HepG2 (cell line): ENCODE measurements around the gene SUPT6H. TPM values are rescaled to one million over a fixed set of nuclear protein-coding genes. Genes with fewer than 3 reads are reported as not detected.

Source experiments
- ARHGAP35 ChIP-seq: sonication (generic); formaldehyde crosslinking; IDR thresholded peaks from 2 replicates; pipeline ENCODE4 v1.9.0; 2022; ENCODE audit warnings: mild to moderate bottlenecking, inconsistent platforms, moderate library complexity, missing genetic modification reagents, borderline replicate concordance
- ATAD3A ChIP-seq: sonication (generic); formaldehyde crosslinking; IDR thresholded peaks from 2 replicates; pipeline ENCODE4 v1.4.0; 2020; ENCODE audit warnings: missing genetic modification reagents
- HNRNPLL ChIP-seq: fragments of 200-400 bp; formaldehyde crosslinking; IDR thresholded peaks from 2 replicates; pipeline ENCODE4 v1.6.1; 2017; ENCODE audit warnings: mild to moderate bottlenecking, low read depth, low read length; ENCODE audit not compliant: poor library complexity, severe bottlenecking
- HNRNPUL1 ChIP-seq: fragments of 200-400 bp; formaldehyde crosslinking; IDR thresholded peaks from 2 replicates; pipeline ENCODE4 v1.6.1; 2017; ENCODE audit warnings: low read depth, mild to moderate bottlenecking, low read length, moderate library complexity
- KLF16 ChIP-seq, 2 experiments: sonication (generic) in 1 of 2; formaldehyde crosslinking in 1 of 2; IDR thresholded peaks; 2 replicates each; pipeline versions ENCODE4 v1.6.1 to v1.8.0; 2016 to 2023; ENCODE audit warnings: missing genetic modification reagents in 2 of 2, missing compliant biosample characterization in 1 of 2
- MBD4 ChIP-seq: IDR thresholded peaks from 2 replicates; pipeline ENCODE4 v1.6.1; 2012; ENCODE audit warnings: low read length, inconsistent platforms, borderline replicate concordance
- MYC ChIP-seq: sonication (generic); formaldehyde crosslinking; IDR thresholded peaks from 2 replicates; pipeline ENCODE4 v1.9.0; 2021; ENCODE audit warnings: missing genetic modification reagents, borderline replicate concordance
- POLR2G ChIP-seq: fragments of 200-400 bp; formaldehyde crosslinking; IDR thresholded peaks from 2 replicates; pipeline ENCODE4 v1.6.1; 2018; ENCODE audit warnings: mild to moderate bottlenecking, low read depth, low read length, moderate library complexity
- SP1 ChIP-seq, 2 experiments: fragments of 450-650 bp in 1 of 2; sonication (generic) in 1 of 2; formaldehyde crosslinking in 1 of 2; IDR thresholded peaks; 2 replicates each; pipeline versions ENCODE4 v1.4.0 to v1.6.1; 2016 to 2020; ENCODE audit warnings: missing genetic modification reagents in 1 of 2
- SRY ChIP-seq: sonication (generic); formaldehyde crosslinking; IDR thresholded peaks from 2 replicates; pipeline ENCODE4 v1.8.0; 2022; ENCODE audit warnings: mild to moderate bottlenecking, missing genetic modification reagents
- TCF7L2 ChIP-seq: IDR thresholded peaks from 2 replicates; pipeline ENCODE4 v1.6.1; 2011; ENCODE audit warnings: mild to moderate bottlenecking, low read depth, low read length, moderate library complexity
- TFDP1 ChIP-seq: IDR thresholded peaks from 2 replicates; pipeline ENCODE4 v1.6.1; 2016; ENCODE audit warnings: missing compliant biosample characterization, missing genetic modification reagents, borderline replicate concordance
- TGIF2 ChIP-seq: IDR thresholded peaks from 2 replicates; pipeline ENCODE4 v1.6.1; 2016; ENCODE audit warnings: control low read depth, missing compliant biosample characterization
- ZNF124 ChIP-seq: sonication (generic); formaldehyde crosslinking; IDR thresholded peaks from 2 replicates; pipeline ENCODE4 v1.4.0; 2020; ENCODE audit warnings: missing genetic modification reagents
- ZNF234 ChIP-seq: sonication (generic); formaldehyde crosslinking; conservative IDR thresholded peaks from 2 replicates; pipeline ENCODE4 v1.5.1; 2020; ENCODE audit warnings: mild to moderate bottlenecking, missing genetic modification reagents
- ZNF326 ChIP-seq: sonication (generic); formaldehyde crosslinking; IDR thresholded peaks from 2 replicates; pipeline ENCODE4 v1.4.0; 2020; ENCODE audit warnings: missing genetic modification reagents, borderline replicate concordance
- ZNF350 ChIP-seq: sonication (generic); formaldehyde crosslinking; IDR thresholded peaks from 2 replicates; pipeline ENCODE4 v1.4.0; 2020; ENCODE audit warnings: mild to moderate bottlenecking, low read depth, missing genetic modification reagents, borderline replicate concordance
- ZNF615 ChIP-seq: sonication (generic); formaldehyde crosslinking; IDR thresholded peaks from 2 replicates; pipeline ENCODE4 v1.5.0; 2020; ENCODE audit warnings: mild to moderate bottlenecking, missing genetic modification reagents, borderline replicate concordance
- ZNF629 ChIP-seq: sonication (generic); formaldehyde crosslinking; conservative IDR thresholded peaks from 2 replicates; pipeline ENCODE4 v1.5.0; 2020; ENCODE audit warnings: missing genetic modification reagents
- ZNF672 ChIP-seq: sonication (generic); formaldehyde crosslinking; IDR thresholded peaks from 2 replicates; pipeline ENCODE4 v1.8.1; 2022; ENCODE audit warnings: missing genetic modification reagents
- ZNF768 ChIP-seq: sonication (generic); formaldehyde crosslinking; IDR thresholded peaks from 2 replicates; pipeline ENCODE4 v1.4.0; 2020; ENCODE audit warnings: missing genetic modification reagents
- ZNF770 ChIP-seq: sonication (generic); formaldehyde crosslinking; IDR thresholded peaks from 2 replicates; pipeline ENCODE4 v1.5.0; 2020; ENCODE audit warnings: mild to moderate bottlenecking, missing genetic modification reagents
- polyA plus RNA-seq, 8 experiments: library from polyadenylated mRNA; depleted of rRNA in 3 of 8; stranded (reverse) in 7 of 8; unstranded in 1 of 8; fragments of >200 nt; fragmentation: Illumina TruSeq in 4 of 8; extraction: Trizol in 4 of 8; gene quantifications; 2 replicates each; pipeline versions ENCODE4 v1.2.1 to v1.2.3, GENCODE V29; 2011 to 2016; ENCODE audit warnings: low read depth in 4 of 8, missing spikeins in 1 of 8, mixed read lengths in 1 of 8; ENCODE audit not compliant: insufficient read depth in 1 of 8
- total RNA-seq, 5 experiments: library from RNA; depleted of rRNA; stranded (reverse); fragments of >200 nt; fragmentation: Illumina TruSeq; extraction: Trizol; gene quantifications; 2 replicates each; pipeline ENCODE4 v1.2.3, GENCODE V29; 2016; ENCODE audit warnings: low read depth in 1 of 5
- TF ChIP-seq, protein P1 (sequence below): sonication (generic); formaldehyde crosslinking; IDR thresholded peaks from 2 replicates; pipeline ENCODE4 v1.4.0; 2020; ENCODE audit warnings: missing genetic modification reagents, borderline replicate concordance

SUPT6H gene
- total and polyA plus RNA-seq, 2 of the 13 experiments (the other 11 are each of a cell fraction or from before 2014, with no cell fraction given): 32.7 to 39.9 TPM

DNA sequence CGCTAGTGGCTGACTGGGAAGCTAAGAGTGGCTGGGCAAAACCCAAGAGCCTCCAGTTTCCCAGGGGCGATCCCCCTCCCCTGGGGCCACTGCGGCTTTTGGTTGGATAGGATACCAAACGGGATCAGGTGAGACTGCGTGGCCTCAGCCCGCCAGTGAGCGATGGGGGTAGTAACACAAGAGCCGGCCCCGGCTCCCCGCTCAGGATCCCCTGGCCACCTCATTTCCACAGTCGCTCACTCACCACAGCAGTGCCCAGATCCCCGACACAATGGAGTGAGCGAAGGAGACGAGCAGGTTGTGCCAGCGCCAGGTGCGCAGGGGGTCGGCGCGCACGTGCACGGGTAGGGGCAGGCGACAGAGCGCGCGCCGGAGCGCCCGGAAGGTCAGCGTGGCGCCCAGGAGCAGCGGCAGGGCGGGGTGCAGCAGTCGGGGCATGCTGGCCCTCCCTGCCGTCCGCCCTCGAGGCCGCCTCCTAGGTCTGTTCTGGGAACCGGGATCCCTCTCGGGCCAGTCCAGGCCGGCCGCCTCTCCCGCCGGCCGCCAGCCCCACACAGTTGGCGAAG is 63.7 kb downstream of the SUPT6H start (continued):
- TF ChIP-seq, protein P1, sequence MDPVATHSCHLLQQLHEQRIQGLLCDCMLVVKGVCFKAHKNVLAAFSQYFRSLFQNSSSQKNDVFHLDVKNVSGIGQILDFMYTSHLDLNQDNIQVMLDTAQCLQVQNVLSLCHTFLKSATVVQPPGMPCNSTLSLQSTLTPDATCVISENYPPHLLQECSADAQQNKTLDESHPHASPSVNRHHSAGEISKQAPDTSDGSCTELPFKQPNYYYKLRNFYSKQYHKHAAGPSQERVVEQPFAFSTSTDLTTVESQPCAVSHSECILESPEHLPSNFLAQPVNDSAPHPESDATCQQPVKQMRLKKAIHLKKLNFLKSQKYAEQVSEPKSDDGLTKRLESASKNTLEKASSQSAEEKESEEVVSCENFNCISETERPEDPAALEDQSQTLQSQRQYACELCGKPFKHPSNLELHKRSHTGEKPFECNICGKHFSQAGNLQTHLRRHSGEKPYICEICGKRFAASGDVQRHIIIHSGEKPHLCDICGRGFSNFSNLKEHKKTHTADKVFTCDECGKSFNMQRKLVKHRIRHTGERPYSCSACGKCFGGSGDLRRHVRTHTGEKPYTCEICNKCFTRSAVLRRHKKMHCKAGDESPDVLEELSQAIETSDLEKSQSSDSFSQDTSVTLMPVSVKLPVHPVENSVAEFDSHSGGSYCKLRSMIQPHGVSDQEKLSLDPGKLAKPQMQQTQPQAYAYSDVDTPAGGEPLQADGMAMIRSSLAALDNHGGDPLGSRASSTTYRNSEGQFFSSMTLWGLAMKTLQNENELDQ (CRISPR knock-in tag): no peak
- TF ChIP-seq TGIF2 (CRISPR knock-in tag) (no peak), HNRNPUL1 (no peak), SP1 (IDR thresholded peaks at IDR 0.05) (no peak), SP1 (CRISPR knock-in tag; IDR thresholded peaks at IDR 0.05) (peak; percentile 36; the same call in 1 of the 2 replicates), ZNF770 (CRISPR knock-in tag) (peak; percentile 52; the same call in 1 of the 2 replicates), ARHGAP35 (CRISPR knock-in tag) (no peak), KLF16 (CRISPR knock-in tag; IDR thresholded peaks at IDR 0.05) (no peak), MBD4 (no peak), ZNF326 (CRISPR knock-in tag) (no peak), TCF7L2 (no peak), MYC (peak; percentile 97), TFDP1 (peak; percentile 80; the same call in 1 of the 2 replicates), ATAD3A (CRISPR knock-in tag) (no peak), ZNF615 (CRISPR knock-in tag) (peak; percentile 19; the same call in 1 of the 2 replicates), ZNF350 (peak; percentile 85; the same call in 1 of the 2 replicates), HNRNPLL (peak; percentile 90), ZNF768 (CRISPR knock-in tag) (peak; percentile 60; the same call in 1 of the 2 replicates), POLR2G (peak; percentile 88), ZNF124 (CRISPR knock-in tag) (no peak), SRY (peak; percentile 79), ZNF629 (CRISPR knock-in tag) (peak; percentile 31), ZNF672 (CRISPR knock-in tag) (0 out of 2 replicates have a peak, but pooled peaks have one; percentile 68), ZNF234 (CRISPR knock-in tag) (no peak)
